ENCODE measurements around the gene AP5S1. TPM values are rescaled to one million over a fixed set of nuclear protein-coding genes. Genes with fewer than 3 reads are reported as not detected.

AP5S1 gene
- polyA plus RNA-seq, 10 donors, result 6.8 to 10.2 (median 8.3) TPM

- DNase-seq, result no peak
Measured at GRCh38 chr20:3873507-3873906, 53.2 kb downstream of the AP5S1 start.

DNA sequence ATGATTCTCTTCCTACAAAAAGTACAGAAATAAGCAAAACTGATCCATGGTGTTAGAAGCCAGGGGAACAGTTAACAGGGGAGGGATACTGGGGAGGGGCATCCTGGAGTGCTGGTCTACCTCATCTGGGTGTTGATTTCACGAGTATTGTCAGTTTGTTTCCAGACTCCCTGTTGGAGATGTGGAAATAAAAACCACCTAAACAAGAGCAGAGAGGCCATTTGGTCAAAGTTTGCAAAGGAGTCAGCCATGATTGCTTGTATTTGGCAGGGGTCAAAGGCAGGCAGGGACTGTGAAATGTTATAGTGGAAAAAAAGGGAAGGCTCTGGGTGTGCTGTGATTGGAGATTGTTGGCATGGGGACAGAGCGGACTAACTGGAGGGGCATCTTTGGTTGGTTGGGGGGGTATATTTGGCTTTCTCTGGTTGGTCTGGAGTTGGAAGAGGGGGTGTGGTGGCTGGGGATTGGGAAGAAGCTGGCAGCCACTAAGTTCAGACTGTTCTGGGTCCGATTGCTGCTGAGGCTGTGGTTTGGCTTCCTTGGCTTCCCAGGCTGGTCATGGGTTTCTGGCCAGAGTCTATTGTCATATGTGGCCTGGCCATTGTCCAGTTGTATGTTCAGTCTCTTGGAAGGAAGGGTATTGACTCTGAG, 54.0 kb downstream of the AP5S1 start:
- DNase-seq, result no peak

DNA sequence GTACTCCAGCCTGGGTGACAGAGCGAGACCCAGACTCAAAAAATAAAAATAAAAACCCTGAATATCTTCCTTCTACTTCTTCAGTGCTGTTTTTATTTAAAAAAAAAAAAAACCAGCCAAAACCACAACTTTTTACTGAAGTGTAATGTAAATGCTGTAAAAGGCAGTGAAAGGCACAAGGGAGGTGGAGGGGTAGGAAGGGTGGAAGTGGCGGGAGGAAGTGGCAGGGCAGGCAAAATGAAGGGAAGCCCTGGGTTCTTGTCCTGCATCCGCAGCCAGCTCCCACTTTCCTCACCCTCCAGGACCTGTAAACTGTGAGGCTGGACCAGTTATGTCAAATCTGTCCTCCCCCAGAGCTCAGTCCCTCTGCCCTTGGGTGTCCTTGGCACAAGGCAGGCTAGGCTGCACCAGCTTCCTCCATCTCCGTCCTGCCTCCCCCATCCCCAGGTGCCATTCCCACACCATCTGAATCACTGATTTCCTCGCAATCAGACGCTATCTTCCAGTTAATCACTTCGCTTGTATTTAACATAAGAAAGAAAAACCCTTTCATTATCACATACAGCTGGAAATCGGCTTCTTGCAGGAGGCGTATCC, 55.1 kb downstream of the AP5S1 start:
- no peak for DNase-seq

DNA sequence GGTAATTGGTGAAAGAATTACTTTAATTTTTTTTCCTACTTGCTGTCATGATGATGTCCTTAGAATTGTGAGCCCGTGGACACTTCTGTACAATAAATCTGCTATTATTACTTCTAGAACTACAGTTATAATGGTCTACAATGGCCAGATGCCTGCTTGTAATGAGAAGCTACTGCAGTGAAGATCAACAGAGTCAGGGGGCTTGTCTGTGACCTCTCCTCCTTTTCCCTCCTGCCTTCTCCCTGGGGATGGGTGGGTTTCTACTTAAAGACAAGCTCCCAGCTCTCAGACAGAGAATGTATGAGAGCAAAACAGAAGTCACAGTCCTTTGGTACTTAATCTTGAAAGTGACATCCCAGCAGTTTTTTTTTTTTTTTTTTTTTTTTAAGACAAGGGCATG, 55.7 kb downstream of the AP5S1 start:
- DNase-seq, result no peak

DNA sequence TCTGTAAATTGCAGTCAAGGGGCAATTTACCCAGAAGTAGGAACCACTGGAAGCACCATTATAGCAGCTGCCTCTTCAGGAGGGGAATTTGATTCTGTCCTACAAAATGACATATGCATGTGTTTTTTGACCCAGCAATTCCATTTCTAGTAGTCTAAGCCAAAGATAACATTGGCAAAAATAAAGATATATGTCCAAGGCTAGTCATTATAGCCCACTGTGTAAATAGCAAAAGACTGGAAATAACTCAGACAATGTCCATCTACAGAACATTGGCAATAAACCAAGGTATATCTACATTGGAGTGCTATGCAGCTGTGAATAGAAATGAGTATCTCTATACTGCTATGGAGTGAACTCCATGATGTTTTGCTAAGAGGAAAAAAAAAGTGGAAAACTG, 56.3 kb downstream of the AP5S1 start:
- no peak for DNase-seq

Other genes with a start within 250 kb of the AP5S1 start
- not detected for gene GFRA4, start 157.1 kb upstream of the AP5S1 start, polyA plus RNA-seq (ENCODE audit: insufficient read length in 10 of 10)
- 100 to 1,000 TPM in 1 of 10 donors, 10 to 100 TPM in 9; 33.1 to 107 (median 53.3) TPM for gene ADAM33, start 138.5 kb upstream of the AP5S1 start, polyA plus RNA-seq (ENCODE audit: insufficient read length in 10 of 10)
- 1 to 10 TPM; 3.1 to 8.0 (median 4.6) TPM for gene SIGLEC1, start 107.9 kb upstream of the AP5S1 start, polyA plus RNA-seq (ENCODE audit: insufficient read length in 10 of 10)
- gene HSPA12B, start 87.9 kb upstream of the AP5S1 start, polyA plus RNA-seq (ENCODE audit: insufficient read length in 10 of 10), result 10 to 100 TPM; 18.9 to 34.3 (median 23.4) TPM
- gene ADISSP, start 52.8 kb upstream of the AP5S1 start, polyA plus RNA-seq (ENCODE audit: insufficient read length in 10 of 10), result 10 to 100 TPM; 14.2 to 28.0 (median 20.5) TPM
- under 1 TPM in 2 of 10 donors, not detected in 8; 0.08 to 0.29 TPM for gene SPEF1, start 39.1 kb upstream of the AP5S1 start, polyA plus RNA-seq (ENCODE audit: insufficient read length in 10 of 10)
- 10 to 100 TPM; 31.8 to 49.7 (median 38.8) TPM for gene CENPB, start 33.8 kb upstream of the AP5S1 start, polyA plus RNA-seq (ENCODE audit: insufficient read length in 10 of 10)
- 100 to 1,000 TPM in 2 of 10 donors, 10 to 100 TPM in 8; 69.1 to 107 (median 84.8) TPM for gene CDC25B, start 24.2 kb upstream of the AP5S1 start, polyA plus RNA-seq (ENCODE audit: insufficient read length in 10 of 10)
- gene MAVS, start 26.3 kb downstream of the AP5S1 start, polyA plus RNA-seq (ENCODE audit: insufficient read length in 10 of 10), result 10 to 100 TPM; 19.3 to 24.2 (median 22.7) TPM
- 10 to 100 TPM; 25.2 to 32.7 (median 28.5) TPM for gene PANK2, start 68.8 kb downstream of the AP5S1 start, polyA plus RNA-seq (ENCODE audit: insufficient read length in 10 of 10)
- gene RNF24, start 195.0 kb downstream of the AP5S1 start, polyA plus RNA-seq (ENCODE audit: insufficient read length in 10 of 10), result 10 to 100 TPM; 21.4 to 34.3 (median 26.4) TPM